ENCODE data around the gene NNAT. TPM values are rescaled to one million over a fixed set of nuclear protein-coding genes. Genes with fewer than 3 reads are reported as not detected.
"Not testable (repeated sequence)": the region's sequence is repeated elsewhere in the genome, so short reads cannot be mapped to it uniquely, and the experiment has no call there.

Gene NNAT
- total and polyA plus RNA-seq, 7 donors: 7.8 to 125 (median 85.8) TPM; not detected in 1

DNA sequence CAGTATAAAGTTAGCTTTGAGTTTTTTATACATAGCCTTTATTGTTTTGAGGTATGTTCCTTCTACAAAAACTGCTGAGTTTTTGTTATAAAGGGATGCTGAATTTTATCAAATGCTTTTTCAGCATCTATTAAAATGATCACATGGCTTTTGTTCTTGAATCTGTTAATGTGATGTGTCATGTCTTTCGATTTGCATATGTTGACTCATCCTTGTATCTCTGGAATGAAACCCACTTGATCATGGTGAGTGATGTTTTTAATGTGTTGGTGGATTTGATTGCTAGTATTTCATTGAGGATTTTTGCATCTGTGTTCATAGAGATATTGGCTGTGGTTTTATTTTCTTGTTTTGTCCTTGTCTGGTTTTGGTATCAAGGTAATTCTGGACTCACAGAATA, 31.4 kb downstream of the NNAT start:
- DNase-seq: no peak
- Histone ChIP-seq H3K36me3 (no peaks in the 10 kb centered on the region), H3K4me1 (no peaks in the 10 kb centered on the region), H3K9me3 (no peaks in the 10 kb centered on the region), H3K27ac (no peak overlapping the region), H3K4me3 (no peak overlapping the region), H3K27me3 (no peaks in the 10 kb centered on the region)
- intact Hi-C loops (cut with DNase I): no loop called here
- WGBS, 2 donors: 64 to 71% methylated on average over 1 of the region's 1 CpG
- TF ChIP-seq POLR2AphosphoS5 (IDR thresholded peaks at IDR 0.05): no peak
- no peak for TF ChIP-seq EP300 (IDR thresholded peaks at IDR 0.05)
- TF ChIP-seq, protein P1, sequence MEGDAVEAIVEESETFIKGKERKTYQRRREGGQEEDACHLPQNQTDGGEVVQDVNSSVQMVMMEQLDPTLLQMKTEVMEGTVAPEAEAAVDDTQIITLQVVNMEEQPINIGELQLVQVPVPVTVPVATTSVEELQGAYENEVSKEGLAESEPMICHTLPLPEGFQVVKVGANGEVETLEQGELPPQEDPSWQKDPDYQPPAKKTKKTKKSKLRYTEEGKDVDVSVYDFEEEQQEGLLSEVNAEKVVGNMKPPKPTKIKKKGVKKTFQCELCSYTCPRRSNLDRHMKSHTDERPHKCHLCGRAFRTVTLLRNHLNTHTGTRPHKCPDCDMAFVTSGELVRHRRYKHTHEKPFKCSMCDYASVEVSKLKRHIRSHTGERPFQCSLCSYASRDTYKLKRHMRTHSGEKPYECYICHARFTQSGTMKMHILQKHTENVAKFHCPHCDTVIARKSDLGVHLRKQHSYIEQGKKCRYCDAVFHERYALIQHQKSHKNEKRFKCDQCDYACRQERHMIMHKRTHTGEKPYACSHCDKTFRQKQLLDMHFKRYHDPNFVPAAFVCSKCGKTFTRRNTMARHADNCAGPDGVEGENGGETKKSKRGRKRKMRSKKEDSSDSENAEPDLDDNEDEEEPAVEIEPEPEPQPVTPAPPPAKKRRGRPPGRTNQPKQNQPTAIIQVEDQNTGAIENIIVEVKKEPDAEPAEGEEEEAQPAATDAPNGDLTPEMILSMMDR (IDR thresholded peaks at IDR 0.05): no peak
- no peak for TF ChIP-seq POLR2A (IDR thresholded peaks at IDR 0.05)

DNA sequence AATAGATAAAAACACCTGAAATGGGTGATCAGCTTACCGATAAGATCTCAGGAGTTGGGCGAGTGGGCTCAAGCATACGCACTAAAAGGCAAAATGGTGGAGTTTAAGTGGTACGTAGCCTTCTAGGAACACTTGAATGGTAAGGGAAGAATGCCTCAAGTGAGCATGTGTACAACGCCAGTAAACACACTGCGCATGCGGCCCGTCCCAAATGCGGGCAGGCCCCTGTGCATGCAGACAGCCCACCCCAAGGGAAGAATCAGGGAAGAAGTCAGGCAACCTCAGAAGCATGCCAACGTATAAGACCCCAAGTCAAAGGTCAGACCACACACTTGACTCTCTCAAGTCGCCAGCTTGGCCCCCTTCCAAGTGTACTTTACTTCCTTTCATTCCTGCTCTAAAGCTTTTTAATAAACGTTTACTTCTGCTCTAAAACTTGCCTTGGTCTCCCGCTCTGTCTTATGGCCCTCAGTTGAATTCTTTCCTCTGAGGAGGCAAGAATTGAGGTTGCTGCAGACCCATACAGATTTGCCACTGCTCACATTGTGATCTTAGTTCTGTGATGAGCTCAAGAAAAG, 33.8 kb downstream of the NNAT start:
- WGBS, 2 donors: 69 to 70% methylated on average over 13 of the region's 13 CpGs
- not testable (repeated sequence) for DNase-seq

DNA sequence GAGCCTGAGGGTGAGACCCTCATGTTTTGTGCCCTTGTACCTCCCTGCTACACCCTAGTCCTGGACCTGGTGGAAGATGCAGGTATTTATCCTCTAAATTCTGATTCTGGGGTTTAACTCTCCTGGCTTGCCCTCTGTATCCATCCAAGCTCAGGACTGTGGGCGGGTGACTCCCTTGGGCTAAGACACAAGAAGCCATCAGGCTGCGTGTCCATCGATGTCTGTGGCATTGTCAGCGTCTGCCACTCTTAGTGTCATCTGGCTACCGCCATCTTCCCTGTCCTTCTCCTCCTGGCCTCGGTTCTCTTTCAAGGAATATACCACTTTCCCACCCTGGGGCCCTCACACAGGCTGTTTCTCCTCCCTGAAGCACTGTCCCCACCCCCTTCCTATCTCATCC, 35.5 kb downstream of the NNAT start:
- intact Hi-C loops (cut with DNase I): no loop called here
- TF ChIP-seq POLR2AphosphoS5 (IDR thresholded peaks at IDR 0.05): no peak
- no peak for TF ChIP-seq POLR2A (IDR thresholded peaks at IDR 0.05)
- no peak for TF ChIP-seq EP300 (IDR thresholded peaks at IDR 0.05)
- TF ChIP-seq, protein P1 (IDR thresholded peaks at IDR 0.05): no peak
- 89 to 90% methylated on average over 6 of the region's 6 CpGs for WGBS, 2 donors

More for the DNA sequence above, 33.8 kb downstream of the NNAT start:
- intact Hi-C loops (cut with DNase I); H3K36me3 ChIP-seq; H3K4me3 ChIP-seq; H3K27ac ChIP-seq; H3K4me1 ChIP-seq; H3K27me3 ChIP-seq; H3K9me3 ChIP-seq: not testable (repeated sequence)

GRCh38 chr20:37558306-37558705, 37.3 kb downstream of the NNAT start:
- Histone ChIP-seq H3K36me3 (no peaks in the 10 kb centered on the region), H3K4me1 (no peaks in the 10 kb centered on the region), H3K27me3 (peaks cover 0 to 15% (median 8%) of the 10 kb centered on the region in 3 donors), H3K9me3 (no peaks in the 10 kb centered on the region), H3K27ac (no peak overlapping the region), H3K4me3 (no peak overlapping the region)
- TF ChIP-seq, protein P1 (IDR thresholded peaks at IDR 0.05): no peak
- TF ChIP-seq EP300 (IDR thresholded peaks at IDR 0.05) (no peak), POLR2AphosphoS5 (IDR thresholded peaks at IDR 0.05) (no peak), POLR2A (IDR thresholded peaks at IDR 0.05) (no peak)
- intact Hi-C loops (cut with DNase I): no loop called here
- no peak for DNase-seq
- WGBS, 2 donors: 72 to 83% methylated on average over 4 of the region's 4 CpGs

More for the DNA sequence above, 35.5 kb downstream of the NNAT start:
- no peaks in the 10 kb centered on the region for H3K4me1 ChIP-seq
- no peaks in the 10 kb centered on the region for H3K27me3 ChIP-seq
- H3K27ac ChIP-seq: no peak overlapping the region
- H3K4me3 ChIP-seq: no peak overlapping the region
- no peak for DNase-seq
- H3K9me3 ChIP-seq: no peaks in the 10 kb centered on the region
- no peaks in the 10 kb centered on the region for H3K36me3 ChIP-seq

- peaks cover 0 to 19% (median 12%) of the 10 kb centered on the region in 3 donors for H3K27me3 ChIP-seq
- H3K9me3 ChIP-seq: no peaks in the 10 kb centered on the region
- no peak for DNase-seq
- WGBS, 2 donors: 75 to 85% methylated on average over 4 of the region's 4 CpGs
- H3K4me3 ChIP-seq: no peak overlapping the region
- H3K27ac ChIP-seq: no peak overlapping the region
- TF ChIP-seq POLR2A (IDR thresholded peaks at IDR 0.05) (no peak), EP300 (IDR thresholded peaks at IDR 0.05) (no peak)
- intact Hi-C loops (cut with DNase I): no loop called here
- no peaks in the 10 kb centered on the region for H3K36me3 ChIP-seq
- H3K4me1 ChIP-seq: no peaks in the 10 kb centered on the region
These were observed 37.7 kb downstream of the NNAT start for GRCh38 chr20:37558779-37559178.

All from sigmoid colon (tissue), 7 donors.